H9 (cell line): ENCODE data around the gene ALOX12B. TPM values are rescaled to one million over a fixed set of nuclear protein-coding genes. Genes with fewer than 3 reads are reported as not detected.

Source experiments
- DNase-seq: peaks from one replicate; pipeline ENCODE4 v3.0.0-alpha.2; 2017
- H2AFZ ChIP-seq: one replicate; pipeline ENCODE4 v1.6.1; 2013; ENCODE audit warnings: mild to moderate bottlenecking, low read length, control low read depth, moderate library complexity
- H2AK5ac ChIP-seq: 2 replicates; pipeline ENCODE4 v1.6.1; 2013; ENCODE audit warnings: low read length, control low read depth, mixed read lengths; ENCODE audit not compliant: insufficient read length
- H2BK120ac ChIP-seq: one replicate; pipeline ENCODE4 v1.6.1; 2013; ENCODE audit warnings: low read depth, mild to moderate bottlenecking, low read length, control low read depth, inconsistent platforms; ENCODE audit not compliant: poor library complexity, severe bottlenecking
- H2BK12ac ChIP-seq: 2 replicates; pipeline ENCODE4 v1.6.1; 2013; ENCODE audit warnings: low read length, control low read depth, mixed read lengths, low read depth; ENCODE audit not compliant: insufficient read length
- H2BK15ac ChIP-seq: 2 replicates; pipeline ENCODE4 v1.6.1; 2013; ENCODE audit warnings: low read depth, low read length, control low read depth
- H2BK20ac ChIP-seq: one replicate; pipeline ENCODE4 v1.6.1; 2013; ENCODE audit warnings: low read depth, mild to moderate bottlenecking, low read length, control low read depth, inconsistent platforms; ENCODE audit not compliant: poor library complexity, severe bottlenecking
- H2BK5ac ChIP-seq: 2 replicates; pipeline ENCODE4 v1.6.1; 2013; ENCODE audit warnings: low read length, control low read depth, mixed read lengths; ENCODE audit not compliant: insufficient read length
- H3K14ac ChIP-seq: 2 replicates; pipeline ENCODE4 v1.6.1; 2013; ENCODE audit warnings: low read length, control low read depth; ENCODE audit not compliant: insufficient read depth
- H3K18ac ChIP-seq: 2 replicates; pipeline ENCODE4 v1.6.1; 2013; ENCODE audit warnings: low read depth, mild to moderate bottlenecking, mixed read lengths, low read length, control low read depth; ENCODE audit not compliant: insufficient read length
- H3K23ac ChIP-seq: 2 replicates; pipeline ENCODE4 v1.6.1; 2013; ENCODE audit warnings: low read length, control low read depth, mixed read lengths, low read depth; ENCODE audit not compliant: insufficient read length
- H3K23me2 ChIP-seq: 2 replicates; pipeline ENCODE4 v1.6.1; 2013; ENCODE audit warnings: low read depth, mild to moderate bottlenecking, mixed read lengths, low read length, control low read depth; ENCODE audit not compliant: insufficient read length, poor library complexity, severe bottlenecking
- H3K27ac ChIP-seq: 2 replicates; pipeline ENCODE4 v1.5.1; 2013; ENCODE audit warnings: low read length, control low read depth, mixed read lengths, low read depth; ENCODE audit not compliant: insufficient read length
- H3K27me3 ChIP-seq: 2 replicates; pipeline ENCODE4 v1.6.1; 2013; ENCODE audit warnings: low read length, control low read depth, inconsistent platforms; ENCODE audit not compliant: insufficient read depth
- H3K4ac ChIP-seq: 2 replicates; pipeline ENCODE4 v1.6.1; 2013; ENCODE audit warnings: low read depth, mild to moderate bottlenecking, control low read depth, inconsistent platforms, low read length, moderate library complexity
- H3K4me1 ChIP-seq: 2 replicates; pipeline ENCODE4 v1.6.1; 2013; ENCODE audit warnings: low read length, control low read depth, inconsistent platforms; ENCODE audit not compliant: insufficient read depth
- H3K4me2 ChIP-seq: 2 replicates; pipeline ENCODE4 v1.6.1; 2013; ENCODE audit warnings: low read length, control low read depth, mixed read lengths; ENCODE audit not compliant: insufficient read length, insufficient read depth
- H3K56ac ChIP-seq: 2 replicates; pipeline ENCODE4 v1.6.1; 2013; ENCODE audit warnings: low read depth, mild to moderate bottlenecking, mixed read lengths, low read length, control low read depth; ENCODE audit not compliant: insufficient read length
- H3K79me1 ChIP-seq: 2 replicates; pipeline ENCODE4 v1.6.1; 2013; ENCODE audit warnings: low read depth, mild to moderate bottlenecking, moderate library complexity, low read length, control low read depth, inconsistent platforms; ENCODE audit not compliant: insufficient read depth, poor library complexity, severe bottlenecking
- H3K79me2 ChIP-seq: 2 replicates; pipeline ENCODE4 v1.6.1; 2013; ENCODE audit warnings: low read length, control low read depth, inconsistent platforms; ENCODE audit not compliant: insufficient read depth
- H3K9ac ChIP-seq: 2 replicates; pipeline ENCODE4 v1.6.1; 2013; ENCODE audit warnings: low read length, control low read depth, mixed read lengths; ENCODE audit not compliant: insufficient read length; ENCODE audit errors: extremely low read depth
- H3K9me3 ChIP-seq: one replicate; pipeline ENCODE4 v1.6.1; 2013; ENCODE audit warnings: low read depth, low read length, inconsistent platforms; ENCODE audit not compliant: control insufficient read depth
- H3T11ph ChIP-seq: one replicate; pipeline ENCODE4 v1.6.1; 2013; ENCODE audit warnings: mild to moderate bottlenecking, low read length, control low read depth, inconsistent platforms
- H4K20me1 ChIP-seq: one replicate; pipeline ENCODE4 v1.6.1; 2013; ENCODE audit not compliant: control insufficient read depth, insufficient read length, insufficient read depth
- H4K5ac ChIP-seq: 2 replicates; pipeline ENCODE4 v1.6.1; 2013; ENCODE audit warnings: low read depth, mild to moderate bottlenecking, mixed read lengths, low read length, control low read depth; ENCODE audit not compliant: insufficient read length
- H4K8ac ChIP-seq: replicated peaks from 2 replicates; pipeline ENCODE4 v1.6.1; 2013; ENCODE audit warnings: low read length, control low read depth, mixed read lengths, low read depth; ENCODE audit not compliant: insufficient read length
- H4K91ac ChIP-seq: 2 replicates; pipeline ENCODE4 v1.6.1; 2013; ENCODE audit warnings: low read depth, mild to moderate bottlenecking, moderate library complexity, mixed read lengths, low read length, control low read depth; ENCODE audit not compliant: insufficient read length
- H3K27ac Mint-ChIP-seq, 3 experiments: 2 replicates in 2 of 3; 3 replicates in 1 of 3; pipeline ENCODE4 v1.8.0; 2020 to 2021; ENCODE audit warnings: mixed read lengths in 3 of 3, mild to moderate bottlenecking in 1 of 3, moderate library complexity in 1 of 3
- H3K27me3 Mint-ChIP-seq: 2 replicates; pipeline ENCODE4 v1.8.0; 2021; ENCODE audit warnings: low read depth, mild to moderate bottlenecking, moderate library complexity, mixed read lengths
- H3K36me3 Mint-ChIP-seq, 3 experiments: 2 replicates in 2 of 3; 3 replicates in 1 of 3; pipeline ENCODE4 v1.8.0; 2020 to 2021; ENCODE audit warnings: low read depth in 3 of 3, mixed read lengths in 3 of 3; ENCODE audit not compliant: insufficient read depth in 1 of 3
- H3K4me1 Mint-ChIP-seq, 2 experiments: 2 replicates each; pipeline ENCODE4 v1.8.0; 2020; ENCODE audit warnings: mixed read lengths in 2 of 2
- H3K4me3 Mint-ChIP-seq, 2 experiments: 2 replicates in 1 of 2; 3 replicates in 1 of 2; pipeline ENCODE4 v1.8.0; 2020 to 2021; ENCODE audit warnings: mild to moderate bottlenecking in 2 of 2, mixed read lengths in 2 of 2, moderate library complexity in 1 of 2
- H3K9me3 Mint-ChIP-seq, 2 experiments: 2 replicates in 1 of 2; 3 replicates in 1 of 2; pipeline ENCODE4 v1.8.0; 2020; ENCODE audit warnings: mild to moderate bottlenecking in 2 of 2, mixed read lengths in 2 of 2, moderate library complexity in 1 of 2
- WGBS: extraction: QIAGEN DNeasy Blood & Tissue Kit; methylation state at CpG from one replicate; pipeline ENCODE4 v1.1.7; 2013; ENCODE audit warnings: missing lambda C conversion rate, low lambda C conversion rate, mixed read lengths; ENCODE audit not compliant: insufficient read length; ENCODE audit errors: extremely low coverage; 5-methylcytosine and 5-hydroxymethylcytosine counted together
- total RNA-seq: library from RNA; stranded (reverse); gene quantifications from 2 replicates; pipeline ENCODE4 v1.2.1, GENCODE V29; 2021
- TF ChIP-seq, protein P1 (sequence below): fragments of 200-600 bp; sonication (generic); conservative IDR thresholded peaks from 3 replicates; pipeline ENCODE4 v1.8.0; 2021; ENCODE audit warnings: antibody characterized with exemption, mild to moderate bottlenecking

The ALOX12B gene
- total RNA-seq, 1 experiment from 2014 or later: 1.2 TPM

DNA sequence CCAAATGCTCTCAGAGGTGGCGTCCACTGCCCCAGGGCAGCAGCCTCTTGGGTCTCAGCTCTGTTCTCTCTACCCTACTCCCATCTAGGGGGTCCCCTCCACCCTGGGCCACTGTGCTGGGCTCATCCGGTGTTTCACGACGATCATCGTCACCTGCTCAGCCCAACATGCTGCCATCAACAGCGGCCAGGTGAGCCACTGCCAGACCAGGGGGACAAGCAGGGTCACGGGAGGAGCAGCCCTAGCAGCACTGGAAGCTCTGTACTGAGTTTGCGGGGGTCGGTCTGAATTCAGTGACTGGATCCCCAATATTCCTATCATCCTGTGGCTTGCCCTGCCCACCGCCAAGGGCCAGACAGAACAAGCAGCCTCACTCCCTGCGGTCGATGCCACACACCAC, 16.0 kb downstream of the ALOX12B start:
- no CpG with 5 or more reads among the region's 12 CpGs for WGBS
- Mint-ChIP-seq H3K4me1 (peaks cover 33 to 39% of the 10 kb centered on the region in 2 experiments), H3K9me3 (peaks cover 0 to 3% of the 10 kb centered on the region in 2 experiments; a peak in 3 of 5 replicates), H3K36me3 (peaks cover 0 to 2% (median 0%) of the 10 kb centered on the region in 3 experiments; a peak in 2 of 7 replicates), H3K27ac (no peak overlapping the region), H3K4me3 (peak overlapping the region in 1 of 2 experiments; percentile 87; a peak in 1 of 5 replicates), H3K27me3 (peaks cover 98% of the 10 kb centered on the region)
- Histone ChIP-seq H3K18ac (no peak overlapping the region), H4K20me1 (no peaks in the 10 kb centered on the region), H3K79me1 (no peaks in the 10 kb centered on the region), H3K9ac (no peak overlapping the region), H3K4me2 (no peak overlapping the region), H3K56ac (no peak overlapping the region), H3K79me2 (no peaks in the 10 kb centered on the region), H3K27ac (no peak overlapping the region), H4K5ac (no peak overlapping the region), H2BK15ac (no peak overlapping the region), H3K4me1 (no peaks in the 10 kb centered on the region), H3K4ac (no peak overlapping the region), H3K9me3 (no peaks in the 10 kb centered on the region), H2AK5ac (no peak overlapping the region), H3K27me3 (peaks cover 43% of the 10 kb centered on the region), H3K23me2 (peaks cover 17% of the 10 kb centered on the region), H4K91ac (no peak overlapping the region), H3K14ac (no peak overlapping the region), H4K8ac (no peak overlapping the region), H2BK20ac (no peak overlapping the region), H2BK5ac (no peak overlapping the region), H3K23ac (no peak overlapping the region), H2BK120ac (no peak overlapping the region), H3T11ph (no peak overlapping the region), H2AFZ (no peak overlapping the region), H2BK12ac (no peak overlapping the region)
- no peak for DNase-seq
- TF ChIP-seq, protein P1, sequence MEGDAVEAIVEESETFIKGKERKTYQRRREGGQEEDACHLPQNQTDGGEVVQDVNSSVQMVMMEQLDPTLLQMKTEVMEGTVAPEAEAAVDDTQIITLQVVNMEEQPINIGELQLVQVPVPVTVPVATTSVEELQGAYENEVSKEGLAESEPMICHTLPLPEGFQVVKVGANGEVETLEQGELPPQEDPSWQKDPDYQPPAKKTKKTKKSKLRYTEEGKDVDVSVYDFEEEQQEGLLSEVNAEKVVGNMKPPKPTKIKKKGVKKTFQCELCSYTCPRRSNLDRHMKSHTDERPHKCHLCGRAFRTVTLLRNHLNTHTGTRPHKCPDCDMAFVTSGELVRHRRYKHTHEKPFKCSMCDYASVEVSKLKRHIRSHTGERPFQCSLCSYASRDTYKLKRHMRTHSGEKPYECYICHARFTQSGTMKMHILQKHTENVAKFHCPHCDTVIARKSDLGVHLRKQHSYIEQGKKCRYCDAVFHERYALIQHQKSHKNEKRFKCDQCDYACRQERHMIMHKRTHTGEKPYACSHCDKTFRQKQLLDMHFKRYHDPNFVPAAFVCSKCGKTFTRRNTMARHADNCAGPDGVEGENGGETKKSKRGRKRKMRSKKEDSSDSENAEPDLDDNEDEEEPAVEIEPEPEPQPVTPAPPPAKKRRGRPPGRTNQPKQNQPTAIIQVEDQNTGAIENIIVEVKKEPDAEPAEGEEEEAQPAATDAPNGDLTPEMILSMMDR: no peak
